HG03064 (cell line): Measurements from ENCODE around the gene TSFM.
"Not testable (repeated sequence)": the region's sequence is repeated elsewhere in the genome, so short reads cannot be mapped to it uniquely, and the experiment has no call there.

Experiments
- ATAC-seq: cut with Tn5 transposase; IDR thresholded peaks from one replicate; pipeline ENCODE4 v1.9.1; 2021; ENCODE audit warnings: low read depth; ENCODE audit not compliant: unreplicated experiment

TSFM gene

GRCh38 chr12:57762463-57762862 is 20.1 kb upstream of the TSFM start:
- no peak for ATAC-seq

- ATAC-seq = no peak
Measured at GRCh38 chr12:57763881-57764661, 18.5 kb upstream of the TSFM start.

GRCh38 chr12:57764662-57765002 is 18.0 kb upstream of the TSFM start:
- ATAC-seq = no peak

- peak; percentile 57 for ATAC-seq
Measured at GRCh38 chr12:57765003-57765697, 17.4 kb upstream of the TSFM start.

GRCh38 chr12:57765698-57766463 is 16.7 kb upstream of the TSFM start:
- no peak for ATAC-seq

GRCh38 chr12:57766464-57767304 is 15.9 kb upstream of the TSFM start, which contains the start of gene CYP27B1:
TSS of gene CYP27B1 (minus strand) at chr12:57767078. CDS start at chr12:57767041, 37 bp downstream.
- ATAC-seq = no peak

GRCh38 chr12:57767305-57767698 is 15.3 kb upstream of the TSFM start:
- no peak for ATAC-seq

GRCh38 chr12:57767876-57768275 is 14.7 kb upstream of the TSFM start:
- ATAC-seq = no peak

- no peak for ATAC-seq
Measured at GRCh38 chr12:57769594-57769993, 13.0 kb upstream of the TSFM start.

GRCh38 chr12:57770734-57771133 is 11.9 kb upstream of the TSFM start:
- ATAC-seq = no peak

GRCh38 chr12:57771236-57771872 is 11.2 kb upstream of the TSFM start:
- ATAC-seq = peak; percentile 68

- peak; percentile 83 for ATAC-seq
Measured at GRCh38 chr12:57771873-57772428, 10.6 kb upstream of the TSFM start, which contains the start of gene METTL1. TSS of gene METTL1 (minus strand) at chr12:57772105. CDS start at chr12:57772083, 22 bp downstream.

GRCh38 chr12:57772429-57773322 is 9.9 kb upstream of the TSFM start, which contains the start of gene EEF1AKMT3:
TSS of gene EEF1AKMT3 (plus strand) at chr12:57772614. CDS start at chr12:57772725, 111 bp downstream.
- ATAC-seq = peak; percentile 10

- not testable (repeated sequence) for ATAC-seq
Measured at GRCh38 chr12:57774634-57775033, 8.0 kb upstream of the TSFM start.

- ATAC-seq = no peak
Measured at GRCh38 chr12:57775044-57775443, 7.5 kb upstream of the TSFM start.

- ATAC-seq = no peak
Measured at GRCh38 chr12:57775563-57776246, 6.9 kb upstream of the TSFM start.

GRCh38 chr12:57776247-57776587 is 6.4 kb upstream of the TSFM start:
- ATAC-seq = no peak

- no peak for ATAC-seq
Measured at GRCh38 chr12:57777367-57777766, 5.2 kb upstream of the TSFM start.
